Dermis microvascular lymphatic vessel endothelial cell (primary cell): ENCODE results near the gene YBX2. TPM values are rescaled to one million over a fixed set of nuclear protein-coding genes. Genes with fewer than 3 reads are reported as not detected.
"Not testable (repeated sequence)": the region's sequence is repeated elsewhere in the genome, so short reads cannot be mapped to it uniquely, and the experiment has no call there.

Experiments
- DNase-seq, 2 donors: peaks; one replicate each; pipeline versions ENCODE4 v3.0.0 to v3.0.0-alpha.2; 2010; ENCODE audit warnings: low read depth in 2 of 2
- total RNA-seq: library from RNA; depleted of rRNA; stranded (reverse); fragments of >200 nt; gene quantifications from 2 replicates; pipeline ENCODE4 v1.2.1, GENCODE V29; 2014

The YBX2 gene
- total RNA-seq, 1 donor from 2014 or later, result 0.26 TPM

DNA sequence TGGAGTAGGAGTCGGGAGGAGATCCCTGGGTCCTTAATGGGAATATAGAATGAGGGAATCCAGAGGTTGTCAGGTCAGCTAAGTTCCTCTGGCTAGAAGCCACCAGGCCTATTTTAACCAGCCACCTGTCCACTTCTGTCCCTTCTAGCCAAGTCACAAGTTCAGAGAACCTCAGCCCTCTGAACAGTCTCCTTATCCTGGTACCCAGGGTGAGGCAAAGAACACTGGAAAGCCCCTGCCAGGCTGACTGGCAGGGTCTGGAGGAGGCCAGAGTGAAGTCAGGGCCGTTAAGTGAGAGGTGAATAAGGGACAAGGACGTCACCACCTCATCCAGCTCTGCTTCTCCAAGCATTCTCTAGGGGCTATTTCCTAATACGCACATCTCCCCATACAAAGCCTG, 45.6 kb downstream of the YBX2 start:
- DNase-seq, result no peak

DNA sequence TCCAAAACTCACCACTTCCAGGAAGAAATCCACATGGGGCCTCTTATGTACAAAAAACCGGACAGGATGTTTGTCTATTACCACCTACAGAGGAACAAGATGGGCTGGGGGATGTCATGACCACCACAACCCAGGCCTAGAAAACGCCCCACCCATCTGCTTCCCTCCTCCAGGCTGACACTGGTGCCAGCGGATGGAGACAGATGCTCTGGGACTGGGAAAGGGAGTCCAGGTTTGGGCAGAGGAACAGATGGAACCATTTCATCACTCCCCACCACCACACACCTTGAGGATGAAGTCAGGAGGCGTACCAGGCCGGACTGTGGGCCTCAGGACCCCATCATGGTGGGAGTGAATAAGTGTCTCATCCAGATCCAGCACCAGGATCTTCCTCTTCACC, 47.7 kb downstream of the YBX2 start:
- no peak for DNase-seq

DNA sequence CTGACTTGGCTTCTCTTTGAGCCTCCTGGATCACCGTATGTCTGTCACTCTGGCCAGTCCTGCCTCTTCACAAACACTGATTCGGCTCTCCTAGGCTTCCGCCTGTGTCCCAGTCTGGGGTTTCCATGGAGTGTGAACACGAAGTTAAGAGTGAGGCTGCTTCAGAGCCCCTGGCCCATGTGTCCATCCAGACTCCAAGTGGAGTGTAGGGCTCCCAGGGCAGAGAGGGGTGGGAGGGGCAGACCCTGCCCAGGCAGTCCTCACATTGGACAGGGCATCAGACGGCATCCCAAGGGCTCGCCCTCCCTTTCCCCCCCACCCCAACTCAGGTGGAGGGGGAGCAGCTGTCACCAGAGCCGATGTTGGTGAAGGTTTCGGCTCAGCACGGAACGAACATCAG, 50.6 kb downstream of the YBX2 start:
- not testable (repeated sequence) for DNase-seq

DNA sequence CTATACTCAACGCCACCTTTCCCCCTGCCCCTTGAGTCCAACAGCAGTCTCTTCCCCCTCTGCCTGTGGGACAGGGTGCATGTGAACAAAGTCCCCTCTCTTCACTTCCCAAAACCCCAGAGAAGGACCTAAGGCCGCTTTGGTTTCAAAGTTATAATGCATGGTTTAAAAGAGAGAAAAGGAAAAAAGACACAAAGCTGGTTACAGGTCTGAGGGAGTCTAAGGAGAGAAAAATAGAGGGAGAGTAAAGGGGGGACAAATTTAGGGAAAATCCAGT, 51.0 kb downstream of the YBX2 start:
- no peak for DNase-seq

DNA sequence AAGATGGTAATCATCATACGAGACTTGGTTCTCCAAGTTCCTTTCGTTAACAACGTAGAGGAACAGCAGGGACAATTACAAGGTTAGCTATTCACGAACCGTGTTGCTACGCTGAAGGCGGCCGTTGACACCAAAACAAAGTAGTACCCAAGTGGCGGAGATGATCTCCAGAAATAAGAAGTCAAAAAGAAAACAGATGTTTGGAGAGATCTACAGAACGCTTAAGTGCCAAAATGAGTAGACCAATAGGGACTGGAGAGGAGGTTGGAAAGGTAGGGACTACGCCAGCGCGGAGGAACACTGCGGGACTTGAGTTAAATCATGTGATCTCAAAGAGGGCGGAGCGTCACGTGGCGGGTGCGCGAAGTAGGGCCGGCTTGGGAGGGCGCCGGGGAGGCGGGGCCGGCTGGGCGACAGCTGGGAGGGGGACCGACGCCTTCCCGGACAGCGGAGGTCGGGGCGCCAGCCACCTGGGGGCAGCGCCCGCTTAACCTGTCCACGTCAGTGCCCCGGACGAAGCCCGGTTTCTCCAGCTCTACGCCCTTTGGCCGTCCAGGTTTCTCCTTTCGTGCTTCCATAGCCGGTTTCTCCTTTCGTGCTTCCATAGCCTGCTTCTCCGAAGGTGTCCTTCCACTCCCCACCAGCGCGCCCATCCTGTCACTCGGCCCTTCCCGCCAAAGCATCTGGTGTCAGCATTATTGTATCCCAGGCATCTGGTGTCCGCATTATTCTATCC, 51.6 kb downstream of the YBX2 start:
- peak; percentile 94 to 98 for DNase-seq

DNA sequence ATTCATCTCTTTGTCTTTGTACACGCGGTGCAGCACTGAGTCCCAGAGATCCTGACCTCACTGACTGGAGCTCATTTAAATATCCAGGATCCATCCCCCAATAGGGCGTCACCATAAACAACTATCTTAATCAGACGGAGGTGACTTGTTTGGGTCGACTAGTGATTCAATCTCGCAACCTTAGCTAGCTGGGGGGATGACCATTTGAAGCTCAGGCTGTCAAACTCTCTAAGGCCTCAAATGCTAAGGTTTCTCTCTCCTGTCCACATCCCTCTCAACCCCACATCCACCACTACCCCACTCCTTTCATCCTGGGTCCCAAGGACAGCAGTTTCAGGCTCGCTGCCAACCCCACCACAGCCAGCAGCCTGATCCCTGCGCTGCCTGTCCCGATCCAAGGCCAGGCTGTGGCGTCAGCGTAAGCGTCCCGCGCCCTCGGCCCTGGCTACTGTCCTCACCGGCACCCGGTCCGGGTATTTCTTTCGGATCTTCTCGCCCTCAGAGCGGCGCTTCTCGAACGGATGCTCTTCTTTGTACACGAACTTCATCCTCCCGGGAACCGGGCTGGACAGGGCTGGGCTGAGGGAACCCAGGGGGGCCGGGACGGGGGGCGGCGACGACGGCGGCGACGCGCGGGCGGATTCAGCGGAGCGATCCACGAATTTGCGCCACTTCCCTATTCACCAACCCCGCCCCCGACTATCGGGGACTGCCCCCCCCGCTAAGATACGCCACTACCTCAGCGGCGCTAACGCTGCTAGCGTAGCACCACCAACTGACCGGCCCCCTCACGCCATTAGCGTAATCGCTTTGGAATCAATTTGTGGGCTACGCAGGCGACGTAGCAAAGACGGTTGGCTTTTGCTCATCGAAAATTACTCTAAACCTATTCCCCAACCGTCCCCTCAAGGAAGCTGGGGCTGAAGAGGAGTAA, 52.4 kb downstream of the YBX2 start, which contains the start of gene GABARAP:
GABARAP (minus strand) TSS at position 667 of the 934 bp plus-strand sequence; CDS start at position 548, 119 bp downstream.
- peak; percentile 82 to 95 for DNase-seq

DNA sequence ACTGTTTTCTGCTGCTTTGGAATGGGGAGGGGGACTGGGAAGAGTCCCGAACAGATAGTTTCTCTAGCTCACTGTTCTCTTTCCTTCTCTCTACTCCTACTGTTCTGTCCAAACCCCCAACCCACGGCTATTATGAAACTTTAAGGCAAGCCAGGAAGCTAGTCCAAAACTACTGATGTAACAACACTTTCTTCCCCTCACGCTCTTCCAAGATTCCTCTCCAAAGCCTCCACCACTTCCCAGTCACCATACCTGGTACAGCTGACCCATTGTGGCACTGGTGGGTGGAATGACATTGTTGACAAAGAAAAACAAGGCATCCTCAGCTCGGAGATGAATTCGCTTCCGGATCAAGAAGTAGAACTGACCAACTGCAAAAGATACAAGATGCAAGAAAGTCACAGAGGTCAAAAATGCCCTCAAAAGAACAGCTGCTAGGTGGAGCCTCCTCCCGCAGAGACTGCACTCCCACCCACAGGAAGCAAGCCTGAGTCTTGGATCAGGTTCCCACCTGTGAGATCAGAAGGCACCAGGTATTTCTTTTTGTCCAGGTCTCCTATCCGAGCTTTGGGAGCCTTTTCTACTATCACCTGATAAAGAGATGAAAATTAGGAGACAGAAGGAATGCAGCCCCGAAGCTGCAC, 53.2 kb downstream of the YBX2 start:
- no peak for DNase-seq

DNA sequence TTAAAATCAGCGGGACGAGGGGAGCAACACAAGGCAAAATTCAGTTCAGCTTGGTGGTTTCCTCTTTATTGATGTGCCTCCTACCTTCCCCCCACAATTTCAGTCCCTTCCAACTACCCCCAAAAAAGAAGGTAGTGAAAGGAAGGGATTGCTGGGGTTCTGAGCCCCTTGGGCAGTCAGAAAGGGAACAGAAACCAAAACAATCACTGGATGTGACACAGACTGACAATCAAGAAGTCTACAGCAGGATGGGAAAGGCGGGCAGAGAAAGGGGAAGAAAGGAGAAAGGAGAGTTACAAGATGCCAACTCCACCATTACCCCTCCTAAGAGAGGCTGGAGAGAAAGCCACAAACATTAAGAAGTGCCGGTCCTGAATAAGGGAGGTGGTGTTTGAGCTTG, 54.1 kb downstream of the YBX2 start:
- DNase-seq, result no peak

DNA sequence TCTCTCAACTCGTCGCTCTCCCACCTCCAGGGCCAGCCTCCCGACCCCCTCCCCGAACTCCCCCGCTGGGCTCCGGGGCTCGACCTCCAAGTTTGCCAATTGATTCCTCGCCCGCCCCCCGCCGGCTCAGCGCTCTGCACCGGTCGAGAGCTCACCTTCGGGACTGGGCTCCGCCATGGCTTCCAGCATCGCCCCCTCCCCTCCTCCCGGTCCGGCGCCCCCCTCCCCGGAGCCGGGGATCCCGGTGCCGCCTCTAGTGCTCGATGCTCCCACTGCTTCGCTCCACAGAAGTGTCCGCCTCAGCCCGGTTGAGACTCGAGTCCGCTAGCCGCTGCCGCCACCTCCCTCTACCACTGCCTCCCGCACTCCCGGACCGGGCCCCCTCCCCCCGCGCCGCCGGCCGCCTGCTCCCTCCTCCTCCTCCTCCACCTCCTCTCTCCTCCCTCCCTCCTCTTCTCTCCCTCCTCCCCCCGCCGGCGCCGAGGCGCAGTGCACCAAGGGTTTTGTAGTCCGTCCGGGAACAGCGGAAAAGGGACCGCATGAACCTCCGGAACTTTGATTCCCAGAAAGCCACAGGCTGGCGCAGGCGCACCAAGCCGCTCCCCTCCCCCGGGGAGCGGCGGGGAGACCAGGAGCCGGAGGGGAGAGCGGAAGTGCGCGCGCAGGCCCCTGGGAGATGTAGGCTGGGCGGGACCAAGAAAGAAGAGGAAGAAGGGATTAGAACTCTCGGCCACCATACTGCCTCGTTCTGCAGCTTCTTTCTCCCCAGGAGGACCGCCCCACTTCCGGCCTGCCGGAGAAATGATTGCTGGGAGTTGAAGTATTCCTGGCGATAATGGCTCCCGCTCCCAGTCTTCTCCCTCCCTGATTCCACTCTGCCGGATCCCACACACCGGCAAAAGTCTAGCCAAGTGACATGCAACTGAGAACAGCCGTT, 55.1 kb downstream of the YBX2 start, which contains the start of gene PHF23:
PHF23 (minus strand) TSS at position 367 of the 937 bp plus-strand sequence; CDS start at position 189, 178 bp downstream.
- peak; percentile 99 for DNase-seq

DNA sequence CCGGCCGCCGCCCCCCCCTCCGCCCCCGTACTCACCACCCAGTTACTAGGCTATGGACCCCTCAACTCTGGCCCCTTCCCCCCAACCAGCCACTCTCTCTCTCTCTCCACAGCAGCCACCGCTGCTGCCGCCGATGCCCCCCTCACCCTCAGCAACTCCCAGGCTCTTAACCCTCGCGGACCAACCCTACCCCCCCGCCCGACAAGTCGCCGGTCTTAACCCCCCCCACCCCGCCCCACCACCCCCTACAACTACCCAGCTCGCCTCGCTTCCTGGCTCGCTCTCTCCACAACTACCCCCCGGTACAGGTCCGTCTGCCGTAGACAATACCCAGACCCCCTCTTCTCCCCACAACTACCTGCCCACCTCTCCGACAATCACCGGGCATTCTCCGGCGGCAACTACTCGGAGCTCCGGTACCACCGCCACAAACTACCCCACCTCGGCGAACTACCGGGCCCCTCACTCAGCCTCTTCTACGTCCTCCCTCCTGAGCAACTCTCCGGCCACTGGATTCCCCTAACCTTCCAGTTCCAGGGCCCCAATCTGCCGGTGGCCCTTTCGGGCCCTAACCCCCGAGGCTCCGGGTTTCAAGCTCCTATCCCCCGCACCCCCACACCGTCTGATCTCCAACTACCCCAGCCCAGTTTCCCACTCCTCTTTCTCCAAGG, 55.9 kb downstream of the YBX2 start:
- DNase-seq, result peak in 1 of 2 donors; percentile 58

Other genes starting within 250 kb of the YBX2 start
- 1.8 and 3.5 TPM in 2 replicates for gene CLEC10A, start 214.4 kb downstream of the YBX2 start, total RNA-seq
- under 0.01 TPM in 1 of 2 replicates, not detected in the other for gene ASGR2, start 179.8 kb downstream of the YBX2 start, total RNA-seq
- gene ASGR1, start 115.3 kb downstream of the YBX2 start, total RNA-seq, result 14.8 and 26.2 TPM in 2 replicates
- gene DLG4, start 74.8 kb downstream of the YBX2 start, total RNA-seq, result 5.3 and 11.4 TPM in 2 replicates
- gene ACADVL, start 74.7 kb downstream of the YBX2 start, total RNA-seq, result 219 and 341 TPM in 2 replicates
- 28.6 and 37.0 TPM in 2 replicates for gene DVL2, start 60.1 kb downstream of the YBX2 start, total RNA-seq
- 29.7 and 45.6 TPM in 2 replicates for gene PHF23, start 55.2 kb downstream of the YBX2 start, total RNA-seq
- gene GABARAP, start 52.2 kb downstream of the YBX2 start, total RNA-seq, result 92.6 and 197 TPM in 2 replicates
- gene CTDNEP1, start 42.9 kb downstream of the YBX2 start, total RNA-seq, result 25.9 and 35.5 TPM in 2 replicates
- gene ELP5, start 42.4 kb downstream of the YBX2 start, total RNA-seq, result 31.8 and 34.6 TPM in 2 replicates
- 1.0 and 2.7 TPM in 2 replicates for gene CLDN7, start 32.2 kb downstream of the YBX2 start, total RNA-seq
- gene SLC2A4, start 12.9 kb downstream of the YBX2 start, total RNA-seq, result 0.76 and 0.90 TPM in 2 replicates
- 540 and 622 TPM in 2 replicates for gene EIF5A, start 13.0 kb upstream of the YBX2 start, total RNA-seq
- 19.1 and 28.3 TPM in 2 replicates for gene GPS2, start 20.7 kb upstream of the YBX2 start, total RNA-seq
- gene NEURL4, start 34.7 kb upstream of the YBX2 start, total RNA-seq, result 9.1 and 15.0 TPM in 2 replicates
- gene ACAP1, start 41.9 kb upstream of the YBX2 start, total RNA-seq, result 0.26 and 1.0 TPM in 2 replicates
- 2.3 and 3.4 TPM in 2 replicates for gene KCTD11, start 57.5 kb upstream of the YBX2 start, total RNA-seq
- not detected in 2 replicates for gene TMEM95, start 60.5 kb upstream of the YBX2 start, total RNA-seq
- gene TNK1, start 86.5 kb upstream of the YBX2 start, total RNA-seq, result 2.1 and 2.3 TPM in 2 replicates
- 13.5 and 34.0 TPM in 2 replicates for gene PLSCR3, start 99.9 kb upstream of the YBX2 start, total RNA-seq
- gene TMEM256, start 109.5 kb upstream of the YBX2 start, total RNA-seq, result 127 and 212 TPM in 2 replicates
- 1.4 and 3.0 TPM in 2 replicates for gene NLGN2, start 113.2 kb upstream of the YBX2 start, total RNA-seq
- gene SPEM1, start 125.7 kb upstream of the YBX2 start, total RNA-seq, result not detected in 2 replicates
- gene SPEM2, start 131.0 kb upstream of the YBX2 start, total RNA-seq, result not detected in 2 replicates
- not detected in 2 replicates for gene SPEM3, start 134.2 kb upstream of the YBX2 start, total RNA-seq
- gene TMEM102, start 140.8 kb upstream of the YBX2 start, total RNA-seq, result 6.8 and 10.1 TPM in 2 replicates
- gene FGF11, start 144.9 kb upstream of the YBX2 start, total RNA-seq, result 0.13 and 0.38 TPM in 2 replicates
- 7.2 and 10.0 TPM in 2 replicates for gene CHRNB1, start 150.4 kb upstream of the YBX2 start, total RNA-seq
- 6.7 and 11.3 TPM in 2 replicates for gene ZBTB4, start 185.0 kb upstream of the YBX2 start, total RNA-seq
- not detected in 2 replicates for gene SLC35G6, start 186.8 kb upstream of the YBX2 start, total RNA-seq
- 56.5 and 87.0 TPM in 2 replicates for gene POLR2A, start 189.7 kb upstream of the YBX2 start, total RNA-seq